ENCODE results near the gene GARIN5A.

Gene GARIN5A

DNA sequence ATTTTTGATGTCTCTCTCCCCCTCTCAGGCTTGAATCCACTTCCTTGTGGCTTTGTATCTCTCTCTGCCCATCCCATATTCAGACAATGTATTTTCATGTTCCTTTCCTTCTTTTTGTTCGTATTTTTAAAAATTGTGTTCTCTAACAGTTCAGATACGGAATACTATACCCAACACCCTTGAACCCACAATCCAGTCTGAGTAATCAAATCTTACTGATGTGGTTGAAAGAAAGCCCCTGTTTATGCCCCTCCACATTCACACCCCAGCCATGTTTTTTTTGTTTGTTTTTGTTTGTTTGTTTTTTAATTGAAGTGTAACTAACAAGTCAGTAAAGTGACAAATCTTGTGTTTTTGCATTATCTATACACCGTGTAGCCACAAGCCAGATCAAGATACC, 56.5 kb downstream of the GARIN5A start:
- Histone ChIP-seq H3K27me3 (peaks cover 0 to 68% of the 10 kb centered on the region in 2 donors), H3K4me1 (peaks cover 0 to 11% (median 6%) of the 10 kb centered on the region in 4 donors), H3K4me3 (no peak overlapping the region), H3K36me3 (no peaks in the 10 kb centered on the region), H3K27ac (no peak overlapping the region), H3K9me3 (no peaks in the 10 kb centered on the region)
- TF ChIP-seq, protein P1, sequence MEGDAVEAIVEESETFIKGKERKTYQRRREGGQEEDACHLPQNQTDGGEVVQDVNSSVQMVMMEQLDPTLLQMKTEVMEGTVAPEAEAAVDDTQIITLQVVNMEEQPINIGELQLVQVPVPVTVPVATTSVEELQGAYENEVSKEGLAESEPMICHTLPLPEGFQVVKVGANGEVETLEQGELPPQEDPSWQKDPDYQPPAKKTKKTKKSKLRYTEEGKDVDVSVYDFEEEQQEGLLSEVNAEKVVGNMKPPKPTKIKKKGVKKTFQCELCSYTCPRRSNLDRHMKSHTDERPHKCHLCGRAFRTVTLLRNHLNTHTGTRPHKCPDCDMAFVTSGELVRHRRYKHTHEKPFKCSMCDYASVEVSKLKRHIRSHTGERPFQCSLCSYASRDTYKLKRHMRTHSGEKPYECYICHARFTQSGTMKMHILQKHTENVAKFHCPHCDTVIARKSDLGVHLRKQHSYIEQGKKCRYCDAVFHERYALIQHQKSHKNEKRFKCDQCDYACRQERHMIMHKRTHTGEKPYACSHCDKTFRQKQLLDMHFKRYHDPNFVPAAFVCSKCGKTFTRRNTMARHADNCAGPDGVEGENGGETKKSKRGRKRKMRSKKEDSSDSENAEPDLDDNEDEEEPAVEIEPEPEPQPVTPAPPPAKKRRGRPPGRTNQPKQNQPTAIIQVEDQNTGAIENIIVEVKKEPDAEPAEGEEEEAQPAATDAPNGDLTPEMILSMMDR (IDR thresholded peaks at IDR 0.05): no peak
- DNase-seq: no peak
- intact Hi-C loops (cut with DNase I; ENCODE audit: low total_unique reads): no loop called here

DNA sequence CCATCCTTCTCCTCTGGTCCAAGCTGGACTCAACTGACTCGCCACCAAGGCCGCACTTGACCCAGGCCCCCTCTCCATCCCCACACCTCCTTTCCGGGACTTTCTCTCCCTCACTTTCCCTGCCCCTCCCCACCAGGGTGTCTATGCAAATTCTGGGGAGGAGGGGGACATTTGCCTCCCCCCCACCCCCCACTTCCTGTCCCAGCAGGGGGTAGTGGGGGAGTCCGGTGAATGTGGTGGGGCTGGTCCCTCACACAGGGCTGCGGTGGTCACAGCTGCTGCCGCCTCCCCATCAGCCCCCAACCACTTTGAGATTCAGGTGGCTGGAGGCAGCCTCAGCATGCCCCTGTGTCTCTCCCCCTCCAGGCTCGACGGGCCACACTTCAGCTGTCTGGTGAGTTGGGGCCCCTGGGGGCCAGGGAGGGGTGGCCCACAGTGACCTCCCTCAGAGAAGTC, 57.0 kb downstream of the GARIN5A start:
- TF ChIP-seq, protein P1 (IDR thresholded peaks at IDR 0.05): no peak
- Histone ChIP-seq H3K4me1 (peaks cover 0 to 15% (median 8%) of the 10 kb centered on the region in 4 donors), H3K36me3 (no peaks in the 10 kb centered on the region), H3K27me3 (peaks cover 0 to 68% of the 10 kb centered on the region in 2 donors), H3K9me3 (no peaks in the 10 kb centered on the region), H3K4me3 (no peak overlapping the region), H3K27ac (no peak overlapping the region)
- no peak for DNase-seq
- intact Hi-C loops (cut with DNase I; ENCODE audit: low total_unique reads): no loop called here

- H3K27ac ChIP-seq: no peak overlapping the region
- H3K9me3 ChIP-seq: no peaks in the 10 kb centered on the region
- peaks cover 0 to 17% (median 10%) of the 10 kb centered on the region in 4 donors for H3K4me1 ChIP-seq
- intact Hi-C loops (cut with DNase I; ENCODE audit: low total_unique reads): no loop called here
- peaks cover 0 to 68% of the 10 kb centered on the region in 2 donors for H3K27me3 ChIP-seq
- peaks cover 0 to 1% (median 0%) of the 10 kb centered on the region in 3 donors for H3K36me3 ChIP-seq
- TF ChIP-seq, protein P1 (IDR thresholded peaks at IDR 0.05): no peak
- no peak for DNase-seq
- H3K4me3 ChIP-seq: no peak overlapping the region
Measured at GRCh38 chr19:50419022-50419579, 57.5 kb downstream of the GARIN5A start.

DNA sequence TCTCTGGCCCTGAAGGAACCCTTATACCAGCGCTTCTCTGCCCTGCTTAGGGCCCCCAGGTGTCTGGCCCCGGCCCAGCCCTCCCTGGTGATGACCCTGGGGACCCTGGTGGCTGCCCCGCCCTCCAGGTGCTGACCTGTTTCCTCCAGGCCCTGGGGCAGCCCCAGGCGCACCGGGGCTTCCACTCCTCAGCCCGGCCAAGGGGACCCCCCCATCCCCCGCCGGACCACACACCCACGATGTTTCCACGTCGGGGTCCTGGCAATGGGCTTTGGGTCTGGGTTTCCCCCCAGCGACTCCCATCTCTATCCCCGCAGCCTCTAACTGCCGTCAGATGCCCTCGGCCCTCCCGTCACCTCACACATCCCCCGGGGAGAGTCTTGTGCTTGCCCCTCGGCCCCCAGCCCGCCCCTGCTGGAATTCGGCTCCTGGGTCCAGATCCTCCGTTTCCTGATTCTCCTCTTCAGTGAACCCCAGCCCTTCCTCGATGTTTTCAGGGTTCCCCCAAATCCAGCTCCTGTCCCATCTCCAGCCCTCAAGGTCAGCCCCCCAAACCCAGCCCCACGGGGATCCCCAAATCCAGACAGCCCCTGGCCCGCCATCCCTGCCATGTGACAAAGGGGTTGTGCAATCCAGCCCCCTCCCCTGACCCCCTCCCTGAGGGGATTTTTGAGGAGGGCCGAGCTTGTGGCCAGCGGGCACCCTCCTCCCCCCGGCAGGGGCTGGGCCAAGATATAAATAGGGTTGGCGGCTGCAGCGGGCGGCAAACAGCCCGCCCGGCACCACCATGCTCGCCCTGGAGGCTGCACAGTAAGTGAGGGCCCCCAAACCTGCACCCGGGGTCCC, 58.2 kb downstream of the GARIN5A start, which contains the start of gene SPIB:
SPIB (plus strand) TSS at position 763 of the 846 bp plus-strand sequence; CDS start at position 788, 25 bp downstream.
- H3K36me3 ChIP-seq: peaks cover 0 to 8% (median 0%) of the 10 kb centered on the region in 3 donors
- no peak within 1 kb of the TSS for H3K4me3 ChIP-seq
- H3K9me3 ChIP-seq: no peaks in the 10 kb centered on the region
- H3K27me3 ChIP-seq: peaks cover 0 to 64% of the 10 kb centered on the region in 2 donors
- no peak for DNase-seq
- peaks cover 0 to 17% (median 10%) of the 10 kb centered on the region in 4 donors for H3K4me1 ChIP-seq
- H3K27ac ChIP-seq: no peak within 1 kb of the TSS
- intact Hi-C loops (cut with DNase I; ENCODE audit: low total_unique reads): no loop called here
- TF ChIP-seq, protein P1 (IDR thresholded peaks at IDR 0.05): no peak

DNA sequence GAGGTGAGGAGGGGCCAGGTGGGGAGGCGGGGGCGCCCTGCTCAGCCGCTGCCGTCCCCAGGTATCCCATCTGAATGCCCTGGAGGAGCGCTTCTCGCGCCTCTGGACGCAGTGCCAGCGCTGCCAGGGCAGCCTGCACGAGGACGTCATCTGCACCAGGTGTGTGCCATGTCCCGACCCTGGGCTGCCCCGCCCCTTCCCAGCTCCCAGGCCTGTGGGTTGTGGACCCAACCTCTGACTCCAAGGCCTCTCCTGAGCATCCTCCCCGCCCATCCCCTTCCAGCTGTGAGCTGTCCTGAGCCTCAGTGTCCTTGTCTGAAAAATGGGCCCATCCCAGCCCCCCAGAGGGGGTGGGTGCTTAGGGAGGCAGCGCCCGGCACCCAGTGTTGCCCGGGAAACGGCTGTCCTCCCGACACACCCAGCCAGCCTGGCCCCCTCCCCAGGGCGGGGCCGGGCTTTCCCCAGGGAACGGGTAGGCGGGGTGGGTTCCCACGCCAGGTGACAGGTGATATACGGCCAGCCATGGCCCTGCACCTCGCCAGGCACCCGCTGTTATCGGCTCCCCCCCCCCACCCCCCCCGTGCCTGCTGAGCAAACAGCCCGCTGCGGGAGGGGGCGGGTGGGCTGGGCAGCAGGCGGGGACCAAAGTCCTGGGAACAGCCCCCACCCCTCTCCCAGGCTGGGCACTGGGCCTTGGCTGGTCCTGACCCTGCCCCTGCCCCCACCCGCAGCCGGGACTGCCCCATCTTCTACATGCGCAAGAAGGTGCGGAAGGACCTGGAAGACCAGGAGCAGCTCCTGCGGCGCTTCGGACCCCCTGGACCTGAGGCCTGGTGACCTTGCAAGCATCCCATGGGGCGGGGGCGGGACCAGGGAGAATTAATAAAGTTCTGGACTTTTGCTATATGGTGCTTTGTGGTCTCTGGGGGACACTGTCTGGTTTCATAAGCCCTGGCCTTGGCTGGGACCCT, 59.3 kb downstream of the GARIN5A start:
- no peak overlapping the region for H3K4me3 ChIP-seq
- DNase-seq: no peak
- H3K36me3 ChIP-seq: peaks cover 0 to 14% (median 0%) of the 10 kb centered on the region in 3 donors
- intact Hi-C loops (cut with DNase I; ENCODE audit: low total_unique reads): no loop called here
- H3K27ac ChIP-seq: no peak overlapping the region
- H3K9me3 ChIP-seq: no peaks in the 10 kb centered on the region
- peaks cover 0 to 17% (median 10%) of the 10 kb centered on the region in 4 donors for H3K4me1 ChIP-seq
- H3K27me3 ChIP-seq: peaks cover 0 to 54% of the 10 kb centered on the region in 2 donors
- TF ChIP-seq, protein P1 (IDR thresholded peaks at IDR 0.05): no peak
